Panc1 (cell line): Measurements from ENCODE around the gene TRIO. TPM values are rescaled to one million over a fixed set of nuclear protein-coding genes. Genes with fewer than 3 reads are reported as not detected.

ENCODE experiments used
- ATAC-seq: fragments of 200-7000 bp; cut with Tn5 transposase; 2 replicates; pipeline ENCODE4 v1.9.1; 2020; ENCODE audit warnings: mild to moderate bottlenecking, moderate library complexity
- BruUV-seq: library from RNA; stranded (reverse); fragments of 400-500 nt; replicated peaks from 2 replicates; lab custom pipeline; 2021; lab: Mats Ljungman, UMichigan
- CTCF ChIA-PET: fragments of 300-600 bp; sonication (Branson Sonifier 250); formaldehyde crosslinking; loops from one replicate; lab custom pipeline; 2022; ENCODE audit warnings: antibody characterized with exemption; lab: Charles Lee
- POLR2A ChIA-PET: fragments of 300-600 bp; sonication (Branson Sonifier 250); formaldehyde crosslinking; loops from one replicate; lab custom pipeline; 2022; ENCODE audit warnings: antibody characterized with exemption; lab: Charles Lee
- DNase-seq: peaks from one replicate; pipeline ENCODE4 v3.0.0-alpha.2; 2010; ENCODE audit warnings: low read depth, low spot score
- H3K27ac ChIP-seq: 2 replicates; pipeline ENCODE4 v1.5.1; 2011; ENCODE audit warnings: mild to moderate bottlenecking, low read length, inconsistent platforms
- H3K27me3 ChIP-seq: fragments of 200-500 bp; sonication (Bioruptor generic); 2 replicates; pipeline ENCODE4 v1.6.0; 2014; ENCODE audit warnings: low read length, inconsistent platforms; ENCODE audit not compliant: control insufficient read depth, insufficient read depth
- H3K36me3 ChIP-seq: fragments of 200-500 bp; sonication (Bioruptor generic); 2 replicates; pipeline ENCODE4 v1.5.1; 2014; ENCODE audit warnings: inconsistent platforms, mild to moderate bottlenecking, low read length, moderate library complexity; ENCODE audit not compliant: control insufficient read depth, insufficient read depth
- H3K4me1 ChIP-seq: 2 replicates; pipeline ENCODE4 v1.5.1; 2011; ENCODE audit warnings: inconsistent platforms, mild to moderate bottlenecking, low read length, moderate library complexity; ENCODE audit not compliant: control insufficient read depth, insufficient read depth
- H3K4me3 ChIP-seq, 2 experiments: 2 replicates each; pipeline ENCODE4 v1.5.1; 2011 to 2012; ENCODE audit warnings: low read depth in 2 of 2, low read length in 2 of 2, mild to moderate bottlenecking in 2 of 2, inconsistent platforms in 1 of 2, moderate library complexity in 1 of 2
- H3K9me3 ChIP-seq: fragments of 200-500 bp; sonication (Bioruptor generic); 2 replicates; pipeline ENCODE4 v1.5.1; 2014; ENCODE audit warnings: low read depth, mild to moderate bottlenecking, inconsistent platforms, low read length, moderate library complexity; ENCODE audit not compliant: control insufficient read depth, insufficient read depth
- CTCF ChIP-seq: fragments of 450-650 bp; IDR thresholded peaks from 2 replicates; pipeline ENCODE4 v1.5.1; 2017; ENCODE audit warnings: mild to moderate bottlenecking
- POLR2AphosphoS5 ChIP-seq: IDR thresholded peaks from 2 replicates; pipeline ENCODE4 v1.6.1; 2012; ENCODE audit warnings: mild to moderate bottlenecking, low read depth, low read length, moderate library complexity
- SIN3A ChIP-seq: IDR thresholded peaks from 2 replicates; pipeline ENCODE4 v1.6.1; 2012; ENCODE audit warnings: low read depth, mild to moderate bottlenecking, low read length, moderate library complexity, borderline replicate concordance; ENCODE audit not compliant: insufficient read depth
- TCF7L2 ChIP-seq: IDR thresholded peaks from 2 replicates; pipeline ENCODE4 v1.6.1; 2011; ENCODE audit warnings: mild to moderate bottlenecking, low read depth, low read length, inconsistent platforms
- in situ Hi-C: cut with HindIII; loops from 2 replicates; pipeline ENCODE4 v1.10.0; 2016; ENCODE audit warnings: low sequenced_read_pairs, low pct_unique_long_range_greater_than_20kb
- intact Hi-C: fragments of 100-400 bp; cut with micrococcal nuclease; formaldehyde crosslinking; loops from one replicate; pipeline ENCODE4 v1.10.0; 2022; ENCODE audit not compliant: unreplicated experiment
- total RNA-seq: library from RNA; stranded (reverse); gene quantifications from one replicate; pipeline ENCODE4 v1.2.1, GENCODE V29; 2021; ENCODE audit not compliant: unreplicated experiment
- TF ChIP-seq, protein P1 (sequence below), 2 experiments: IDR thresholded peaks; 2 replicates each; pipeline ENCODE4 v1.6.1; 2011 to 2012; ENCODE audit warnings: low read depth in 2 of 2, control low read depth in 1 of 2, low read length in 1 of 2, mild to moderate bottlenecking in 1 of 2, moderate library complexity in 1 of 2; ENCODE audit not compliant: insufficient read depth in 1 of 2

The TRIO gene
- total RNA-seq, 1 experiment from 2014 or later, result 349 TPM

GRCh38 chr5:14237317-14238086 lies 94.4 kb downstream of the TRIO start:
- H3K9me3 ChIP-seq, result no peaks in the 10 kb centered on the region
- H3K4me1 ChIP-seq, result peaks cover 96% of the 10 kb centered on the region
- in situ Hi-C loops, result no loop called here
- H3K4me3 ChIP-seq, result no peak overlapping the region
- intact Hi-C loops, result no loop called here
- TF ChIP-seq SIN3A (no peak), TCF7L2 (no peak), POLR2AphosphoS5 (no peak), CTCF (no peak)
- TF ChIP-seq, protein P1, sequence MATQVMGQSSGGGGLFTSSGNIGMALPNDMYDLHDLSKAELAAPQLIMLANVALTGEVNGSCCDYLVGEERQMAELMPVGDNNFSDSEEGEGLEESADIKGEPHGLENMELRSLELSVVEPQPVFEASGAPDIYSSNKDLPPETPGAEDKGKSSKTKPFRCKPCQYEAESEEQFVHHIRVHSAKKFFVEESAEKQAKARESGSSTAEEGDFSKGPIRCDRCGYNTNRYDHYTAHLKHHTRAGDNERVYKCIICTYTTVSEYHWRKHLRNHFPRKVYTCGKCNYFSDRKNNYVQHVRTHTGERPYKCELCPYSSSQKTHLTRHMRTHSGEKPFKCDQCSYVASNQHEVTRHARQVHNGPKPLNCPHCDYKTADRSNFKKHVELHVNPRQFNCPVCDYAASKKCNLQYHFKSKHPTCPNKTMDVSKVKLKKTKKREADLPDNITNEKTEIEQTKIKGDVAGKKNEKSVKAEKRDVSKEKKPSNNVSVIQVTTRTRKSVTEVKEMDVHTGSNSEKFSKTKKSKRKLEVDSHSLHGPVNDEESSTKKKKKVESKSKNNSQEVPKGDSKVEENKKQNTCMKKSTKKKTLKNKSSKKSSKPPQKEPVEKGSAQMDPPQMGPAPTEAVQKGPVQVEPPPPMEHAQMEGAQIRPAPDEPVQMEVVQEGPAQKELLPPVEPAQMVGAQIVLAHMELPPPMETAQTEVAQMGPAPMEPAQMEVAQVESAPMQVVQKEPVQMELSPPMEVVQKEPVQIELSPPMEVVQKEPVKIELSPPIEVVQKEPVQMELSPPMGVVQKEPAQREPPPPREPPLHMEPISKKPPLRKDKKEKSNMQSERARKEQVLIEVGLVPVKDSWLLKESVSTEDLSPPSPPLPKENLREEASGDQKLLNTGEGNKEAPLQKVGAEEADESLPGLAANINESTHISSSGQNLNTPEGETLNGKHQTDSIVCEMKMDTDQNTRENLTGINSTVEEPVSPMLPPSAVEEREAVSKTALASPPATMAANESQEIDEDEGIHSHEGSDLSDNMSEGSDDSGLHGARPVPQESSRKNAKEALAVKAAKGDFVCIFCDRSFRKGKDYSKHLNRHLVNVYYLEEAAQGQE (IDR thresholded peaks at IDR 0.05; ENCODE audit: insufficient read depth in 1 of 2, low read depth in 2 of 2, low read length in 1 of 2), result no peak
- no peaks in the 10 kb centered on the region; the same call in 1 of the 2 replicates for H3K36me3 ChIP-seq
- CTCF ChIA-PET, result no interaction called here
- peak overlapping the region; percentile 86 for H3K27ac ChIP-seq
- peak; percentile 10; the same call in 1 of the 2 replicates for ATAC-seq
- DNase-seq, result no peak
- no TSS peak for BruUV-seq
- POLR2A ChIA-PET, result interaction anchor here (0.7 kb wide), 1 partner anchor 15 kb away, joined by 3 read pairs; no protein-coding TSS in a partner anchor
- H3K27me3 ChIP-seq, result no peaks in the 10 kb centered on the region

DNA sequence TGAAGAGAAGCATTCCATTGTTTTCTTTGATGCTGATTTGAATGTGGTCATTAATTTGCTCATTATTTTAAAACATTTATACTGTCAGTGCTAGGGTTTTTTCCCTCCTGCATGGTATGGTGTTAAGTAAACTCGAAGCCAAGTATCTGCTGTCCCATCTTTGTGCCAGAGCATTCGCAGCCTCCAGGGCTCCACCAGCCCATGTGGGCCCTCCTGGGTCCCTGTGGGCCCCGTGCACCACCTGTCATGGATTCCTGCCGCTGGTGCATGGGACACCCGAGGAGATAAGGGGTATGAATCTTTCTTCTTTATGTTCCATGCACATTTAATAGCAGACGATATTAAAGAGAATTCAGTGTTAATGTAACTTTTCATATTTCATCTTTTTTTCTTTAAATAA lies 95.1 kb downstream of the TRIO start:
- BruUV-seq, result no TSS peak
- H3K4me3 ChIP-seq, result no peak overlapping the region
- H3K4me1 ChIP-seq, result peaks cover 98% of the 10 kb centered on the region
- CTCF ChIA-PET, result no interaction called here
- no peak for DNase-seq
- no peaks in the 10 kb centered on the region; the same call in 1 of the 2 replicates for H3K36me3 ChIP-seq
- H3K9me3 ChIP-seq, result no peaks in the 10 kb centered on the region
- ATAC-seq, result no peak
- in situ Hi-C loops (no loop called here), intact Hi-C loops (no loop called here)
- TF ChIP-seq POLR2AphosphoS5, result no peak
- H3K27me3 ChIP-seq, result no peaks in the 10 kb centered on the region
- POLR2A ChIA-PET, result interaction anchor here (0.7 kb wide), 1 partner anchor 16 kb away, joined by 3 read pairs; no protein-coding TSS in a partner anchor
- H3K27ac ChIP-seq, result peak overlapping the region; percentile 86

- TF ChIP-seq POLR2AphosphoS5 (no peak), CTCF (no peak), SIN3A (no peak), TCF7L2 (no peak)
- TF ChIP-seq, protein P1 (IDR thresholded peaks at IDR 0.05; ENCODE audit: insufficient read depth in 1 of 2, low read depth in 2 of 2, low read length in 1 of 2), result no peak
- in situ Hi-C loops, result no loop called here
- peak; percentile 24; the same call in 1 of the 2 replicates for ATAC-seq
- intact Hi-C loops, result no loop called here
- H3K9me3 ChIP-seq, result no peaks in the 10 kb centered on the region
- DNase-seq, result no peak
- ChIA-PET CTCF (no interaction called here), POLR2A (no interaction called here)
- no peaks in the 10 kb centered on the region; the same call in 1 of the 2 replicates for H3K36me3 ChIP-seq
- H3K27me3 ChIP-seq, result no peaks in the 10 kb centered on the region
- H3K4me1 ChIP-seq, result peaks cover 99% of the 10 kb centered on the region
- peak overlapping the region; percentile 86 for H3K27ac ChIP-seq
- no peak overlapping the region for H3K4me3 ChIP-seq
- no TSS peak for BruUV-seq
Observed at GRCh38 chr5:14239404-14239803, 96.3 kb downstream of the TRIO start.
